Upper lobe of left lung (tissue), 4 donors: ENCODE measurements around the gene CTLA4.

ENCODE experiments used
- CTCF ChIP-seq, 6 experiments: fragments of 450-650 bp in 4 of 6; fragments of 200-600 bp in 2 of 6; sonication (generic) in 2 of 6; IDR thresholded peaks; one replicate each; pipeline ENCODE4 v1.5.1; 2016 to 2019; ENCODE audit warnings: antibody characterized with exemption in 6 of 6
- POLR2A ChIP-seq, 4 donors: fragments of 450-650 bp; IDR thresholded peaks; one replicate each; pipeline ENCODE4 v1.5.1; 2016 to 2017; ENCODE audit warnings: antibody characterized with exemption in 4 of 4, mild to moderate bottlenecking in 2 of 4
- POLR2AphosphoS5 ChIP-seq, 2 donors: sonication (generic); formaldehyde crosslinking; IDR thresholded peaks; one replicate each; pipeline ENCODE4 v1.5.1; 2017; ENCODE audit warnings: antibody characterized with exemption in 2 of 2

- TF ChIP-seq POLR2AphosphoS5 (IDR thresholded peaks at IDR 0.05) = no peak
- TF ChIP-seq POLR2A (IDR thresholded peaks at IDR 0.05) = no peak
- no peak for TF ChIP-seq CTCF (IDR thresholded peaks at IDR 0.05)
These were observed 48.9 kb upstream of the CTLA4 start for GRCh38 chr2:203818656-203819055.
